Stimulated activated CD4-positive, alpha-beta T cell treated with anti-CD3 and anti-CD28 coated beads, Interleukin-1b, Interleukin-23, amount 100 ng/mL, for 48 hours (primary cell): ENCODE data around the gene IQSEC3.

Experiments
- DNase-seq: peaks from one replicate; pipeline ENCODE4 v3.0.0-alpha.2; 2020

Gene IQSEC3

GRCh38 chr12:223841-224240 lies 157.3 kb downstream of the IQSEC3 start:
- DNase-seq: no peak

- no peak for DNase-seq
Observed at GRCh38 chr12:224330-224729, 157.8 kb downstream of the IQSEC3 start.

- no peak for DNase-seq
Observed at GRCh38 chr12:225012-225411, 158.4 kb downstream of the IQSEC3 start.

GRCh38 chr12:226401-226800 lies 159.8 kb downstream of the IQSEC3 start:
- DNase-seq: no peak

GRCh38 chr12:227286-227915 lies 160.8 kb downstream of the IQSEC3 start:
- no peak for DNase-seq
